Ramos (cell line): ENCODE results near the gene PRRT4.

ENCODE experiments used
- in situ Hi-C: fragments of 300-500 bp; cut with MboI; formaldehyde crosslinking; loops from one replicate; pipeline ENCODE4 v1.14.3; 2022; ENCODE audit warnings: low sequenced_read_pairs; ENCODE audit not compliant: unreplicated experiment

Gene PRRT4

DNA sequence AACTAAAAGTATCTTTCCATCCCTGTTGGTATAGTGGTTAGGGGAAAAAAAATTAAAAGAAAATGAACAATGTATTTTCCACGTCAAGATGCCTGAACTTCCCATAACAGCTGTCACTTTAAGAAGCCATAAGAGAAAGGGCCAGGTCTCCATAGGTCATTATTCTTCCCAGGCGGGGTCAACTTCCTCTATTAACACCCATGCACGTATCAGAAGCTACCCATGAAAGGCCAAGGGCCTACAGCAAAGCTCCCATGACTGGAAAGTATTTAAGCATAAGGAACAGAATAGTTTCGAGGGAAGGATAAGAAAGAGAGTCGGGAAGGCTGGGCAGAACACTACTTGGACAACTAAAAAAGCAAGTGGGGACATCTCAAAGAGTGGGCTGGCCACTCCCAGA lies 57.8 kb downstream of the PRRT4 start:
- in situ Hi-C loops, result no loop called here

GRCh38 chr7:128303133-128303532 lies 58.4 kb downstream of the PRRT4 start:
- in situ Hi-C loops, result no loop called here

GRCh38 chr7:128302139-128302538 lies 59.4 kb downstream of the PRRT4 start:
- in situ Hi-C loops, result no loop called here
